H1 (cell line): Measurements from ENCODE around the gene RARRES2. TPM values are rescaled to one million over a fixed set of nuclear protein-coding genes. Genes with fewer than 3 reads are reported as not detected.
"Not testable (repeated sequence)": the region's sequence is repeated elsewhere in the genome, so short reads cannot be mapped to it uniquely, and the experiment has no call there.

Source experiments
- CTCF ChIA-PET: fragments of 300-600 bp; sonication (Branson Sonifier 250); formaldehyde crosslinking; loops from one replicate; lab custom pipeline; 2021; ENCODE audit not compliant: partially characterized antibody; lab: Charles Lee
- POLR2A ChIA-PET: fragments of 300-600 bp; sonication (Branson Sonifier 250); formaldehyde crosslinking; loops from one replicate; lab custom pipeline; 2021; ENCODE audit warnings: inconsistent platforms; ENCODE audit not compliant: partially characterized antibody; lab: Charles Lee
- DNase-seq, 2 experiments: peaks; one replicate each; pipeline versions ENCODE4 v3.0.0 to v3.0.0-alpha.2; 2010 to 2022; ENCODE audit warnings: low spot score in 2 of 2, low read depth in 1 of 2, mixed read lengths in 1 of 2
- FAIRE-seq: peaks from 2 replicates; lab custom pipeline; 2011; peaks lifted over from hg19 to GRCh38; lab: Jason Lieb, UNC
- H2AFZ ChIP-seq: 2 replicates; pipeline ENCODE4 v1.8.1; 2012; ENCODE audit warnings: low read length, inconsistent platforms
- H2AK5ac ChIP-seq: 2 replicates; pipeline ENCODE4 v1.6.1; 2013; ENCODE audit warnings: low read depth, low read length
- H2BK120ac ChIP-seq: replicated peaks from 2 replicates; pipeline ENCODE3; 2013; ENCODE audit warnings: low read depth, low read length, inconsistent platforms
- H2BK12ac ChIP-seq: 2 replicates; pipeline ENCODE4 v1.6.1; 2013; ENCODE audit warnings: low read depth, low read length
- H2BK15ac ChIP-seq: 2 replicates; pipeline ENCODE4 v1.6.1; 2013; ENCODE audit warnings: low read length
- H2BK20ac ChIP-seq: 2 replicates; pipeline ENCODE4 v1.6.1; 2013; ENCODE audit warnings: low read length
- H2BK5ac ChIP-seq: 2 replicates; pipeline ENCODE4 v1.6.1; 2013; ENCODE audit warnings: low read depth, low read length
- H3K14ac ChIP-seq: 2 replicates; pipeline ENCODE4 v1.6.1; 2013; ENCODE audit warnings: inconsistent platforms; ENCODE audit not compliant: insufficient read length
- H3K18ac ChIP-seq: 2 replicates; pipeline ENCODE4 v1.6.1; 2013; ENCODE audit warnings: low read length; ENCODE audit errors: extremely low read depth
- H3K23ac ChIP-seq: 2 replicates; pipeline ENCODE4 v1.6.1; 2013; ENCODE audit warnings: inconsistent platforms; ENCODE audit not compliant: insufficient read length
- H3K23me2 ChIP-seq: 2 replicates; pipeline ENCODE4 v1.6.1; 2013; ENCODE audit warnings: low read depth, low read length
- H3K27ac ChIP-seq: 2 replicates; pipeline ENCODE4 v1.6.1; 2011; ENCODE audit warnings: low read depth, low read length, inconsistent platforms
- H3K27me3 ChIP-seq, 4 experiments: replicated peaks in 1 of 4; 1 replicate in 1 of 4; 2 replicates in 3 of 4; pipeline versions ENCODE4 v1.6.1 to v1.8.1; 2011 to 2013; ENCODE audit warnings: low read length in 3 of 4, mild to moderate bottlenecking in 3 of 4, inconsistent platforms in 2 of 4, mixed read lengths in 2 of 4, moderate library complexity in 1 of 4; ENCODE audit not compliant: control insufficient read depth in 3 of 4, insufficient read depth in 3 of 4; ENCODE audit errors: extremely low read depth in 1 of 4
- H3K36me3 ChIP-seq, 4 experiments: 2 replicates each; pipeline versions ENCODE4 v1.6.1 to v1.8.1; 2011 to 2013; ENCODE audit warnings: mild to moderate bottlenecking in 4 of 4, low read length in 3 of 4, moderate library complexity in 2 of 4, control low read depth in 1 of 4, inconsistent platforms in 1 of 4; ENCODE audit not compliant: insufficient read depth in 4 of 4, control insufficient read depth in 2 of 4
- H3K4ac ChIP-seq: replicated peaks from 2 replicates; pipeline ENCODE3; 2013; ENCODE audit warnings: low read length, low read depth, mixed read lengths, inconsistent platforms; ENCODE audit not compliant: insufficient read length
- H3K4me1 ChIP-seq, 4 experiments: replicated peaks in 1 of 4; 1 replicate in 1 of 4; 2 replicates in 3 of 4; pipeline versions ENCODE4 v1.6.1 to v1.8.1; 2011 to 2013; ENCODE audit warnings: low read length in 3 of 4, inconsistent platforms in 2 of 4, mixed read lengths in 1 of 4; ENCODE audit not compliant: insufficient read depth in 4 of 4, control insufficient read depth in 3 of 4
- H3K4me2 ChIP-seq, 2 experiments: 2 replicates each; pipeline versions ENCODE4 v1.6.1 to v1.8.1; 2011 to 2013; ENCODE audit warnings: low read depth in 2 of 2, low read length in 2 of 2, control low read depth in 1 of 2, inconsistent platforms in 1 of 2, mild to moderate bottlenecking in 1 of 2; ENCODE audit not compliant: insufficient read depth in 1 of 2
- H3K4me3 ChIP-seq, 4 experiments: fragments of 200-600, 300-600 bp in 1 of 4; sonication (generic), shearing (Covaris generic), sonication (Bioruptor Twin) in 1 of 4; 2 replicates each; pipeline versions ENCODE4 v1.5.1 to v1.8.1; 2011 to 2016; ENCODE audit warnings: low read length in 4 of 4, low read depth in 3 of 4, control low read depth in 2 of 4, inconsistent platforms in 2 of 4, mild to moderate bottlenecking in 2 of 4, mixed read lengths in 1 of 4, moderate library complexity in 1 of 4; ENCODE audit not compliant: insufficient read depth in 2 of 4; ENCODE audit errors: extremely low read depth in 1 of 4
- H3K56ac ChIP-seq: replicated peaks from 2 replicates; pipeline ENCODE3; 2013; ENCODE audit warnings: low read depth, mild to moderate bottlenecking, mixed read lengths, low read length, inconsistent platforms; ENCODE audit not compliant: insufficient read length
- H3K79me1 ChIP-seq: 2 replicates; pipeline ENCODE4 v1.6.1; 2013; ENCODE audit warnings: low read depth, low read length, control low read depth
- H3K79me2 ChIP-seq, 2 experiments: 2 replicates each; pipeline versions ENCODE4 v1.6.1 to v1.8.1; 2012 to 2013; ENCODE audit warnings: low read length in 2 of 2, mild to moderate bottlenecking in 2 of 2, inconsistent platforms in 1 of 2; ENCODE audit not compliant: insufficient read depth in 2 of 2, control insufficient read depth in 1 of 2
- H3K9ac ChIP-seq, 4 experiments: replicated peaks in 1 of 4; 1 replicate in 1 of 4; 2 replicates in 3 of 4; pipeline versions ENCODE4 v1.6.1 to v1.8.1; 2011 to 2013; ENCODE audit warnings: low read depth in 3 of 4, low read length in 3 of 4, control low read depth in 2 of 4, mild to moderate bottlenecking in 2 of 4, moderate library complexity in 2 of 4, inconsistent platforms in 1 of 4; ENCODE audit errors: extremely low read depth in 1 of 4
- H3K9me3 ChIP-seq, 2 experiments: 2 replicates each; pipeline versions ENCODE4 v1.6.1 to v1.8.1; 2012 to 2013; ENCODE audit warnings: mild to moderate bottlenecking in 2 of 2, moderate library complexity in 2 of 2, control low read depth in 1 of 2, inconsistent platforms in 1 of 2, low read depth in 1 of 2, low read length in 1 of 2, mixed read lengths in 1 of 2; ENCODE audit not compliant: insufficient read depth in 2 of 2
- H4K20me1 ChIP-seq, 2 experiments: replicated peaks in 1 of 2; 2 replicates each; pipeline versions ENCODE3 to v1.8.1; 2011 to 2013; ENCODE audit warnings: inconsistent platforms in 2 of 2, low read length in 2 of 2, mild to moderate bottlenecking in 1 of 2; ENCODE audit not compliant: insufficient read depth in 2 of 2, control insufficient read depth in 1 of 2
- H4K5ac ChIP-seq: 2 replicates; pipeline ENCODE4 v1.6.1; 2013; ENCODE audit warnings: low read length, low read depth, mixed read lengths, inconsistent platforms; ENCODE audit not compliant: insufficient read length
- H4K8ac ChIP-seq: 2 replicates; pipeline ENCODE4 v1.8.0; 2013; ENCODE audit warnings: mild to moderate bottlenecking, moderate library complexity, low read length, inconsistent platforms; ENCODE audit not compliant: insufficient read depth; ENCODE audit errors: extremely low read depth
- H4K91ac ChIP-seq: replicated peaks from 2 replicates; pipeline ENCODE3; 2013; ENCODE audit warnings: low read length, mixed read lengths, inconsistent platforms; ENCODE audit not compliant: insufficient read length
- WGBS, 2 experiments: shearing (Covaris generic) in 1 of 2; methylation state at CpG; one replicate each; pipeline versions ENCODE4 v1.1.6 to v1.1.7; 2013 to 2015; ENCODE audit warnings: low lambda C conversion rate in 2 of 2, mixed read lengths in 2 of 2, inconsistent platforms in 1 of 2, low coverage in 1 of 2, missing lambda C conversion rate in 1 of 2; ENCODE audit not compliant: insufficient replicate concordance in 2 of 2, insufficient coverage in 1 of 2, insufficient read length in 1 of 2; ENCODE audit errors: extremely low coverage in 1 of 2, missing lambda C conversion rate in 1 of 2; 5-methylcytosine and 5-hydroxymethylcytosine counted together
- polyA plus RNA-seq, 7 experiments: library from polyadenylated mRNA; depleted of rRNA in 3 of 7; stranded (reverse) in 5 of 7; unstranded in 2 of 7; fragments of >200 nt in 5 of 7; fragments of 200-250 nt in 2 of 7; gene quantifications; 1 replicate in 5 of 7; 2 replicates in 1 of 7; 4 replicates in 1 of 7; pipeline versions ENCODE4 v1.2.1 to v1.2.3, GENCODE V29; 2011 to 2013; ENCODE audit warnings: missing spikeins in 2 of 7, mixed read lengths in 2 of 7
- total RNA-seq: library from RNA; stranded (reverse); fragmentation: NEBNext Ultra II Directional; extraction: Animal tissue kit (Norgen Biotek cat#: 25700); gene quantifications from 2 replicates; pipeline ENCODE4 v1.2.1, GENCODE V29; 2021

RARRES2 gene
- total and polyA plus RNA-seq, 2 of the 8 experiments (the other 6 are each of a cell fraction or from before 2014, with no cell fraction given), result 254 to 441 TPM

- H3K27ac ChIP-seq, result not testable (repeated sequence)
- CTCF ChIA-PET, result interaction anchor here (0.7 to 4.2 kb wide), 10 partner anchors 12 to 100 kb away, joined by 3 to 31 read pairs (median 4); partner anchors contain the start of gene REPIN1
These were observed 44.5 kb upstream of the RARRES2 start for GRCh38 chr7:150385884-150386283.

More at GRCh38 chr7:150385884-150386283, 44.5 kb upstream of the RARRES2 start:
- H3K9me3 ChIP-seq, H4K91ac ChIP-seq, DNase-seq, H4K20me1 ChIP-seq, H3K4ac ChIP-seq, H3K27me3 ChIP-seq, H2BK15ac ChIP-seq, H2BK5ac ChIP-seq, H3K23ac ChIP-seq, FAIRE-seq, H2AK5ac ChIP-seq, H4K5ac ChIP-seq, H2BK120ac ChIP-seq, H2BK20ac ChIP-seq, H3K4me3 ChIP-seq, H3K9ac ChIP-seq, H2AFZ ChIP-seq, H2BK12ac ChIP-seq, H4K8ac ChIP-seq, H3K56ac ChIP-seq, H3K14ac ChIP-seq, H3K23me2 ChIP-seq: not testable (repeated sequence)
- Histone ChIP-seq H3K79me2 (peaks cover 0 to 73% of the 10 kb centered on the region in 2 experiments; a peak in 3 of 4 replicates), H3K4me1 (peaks cover 21 to 50% (median 40%) of the 10 kb centered on the region in 4 experiments), H3K18ac (peak overlapping the region; percentile 63; the same call in 1 of the 2 replicates), H3K4me2 (peak overlapping the region in 1 of 2 experiments; percentile 16; a peak in 1 of 4 replicates), H3K79me1 (peaks cover 15% of the 10 kb centered on the region), H3K36me3 (peaks cover 0 to 43% (median 3%) of the 10 kb centered on the region in 4 experiments; a peak in 5 of 8 replicates)
- POLR2A ChIA-PET, result interaction anchor here (0.8 to 9.0 kb wide), 9 partner anchors 7 to 51 kb away, joined by 3 to 170 read pairs (median 16); partner anchors contain the start of gene REPIN1
- 67% methylated on average over 6 of the region's 6 CpGs; no CpG with 5 or more reads in 1 of the 2 experiments for WGBS, 2 experiments
